Measurements from ENCODE around the gene STRIP1.

Gene STRIP1

GRCh38 chr1:110006516-110006915 is 27.9 kb upstream of the STRIP1 start:
- DNase-seq (ENCODE audit: low spot score), result no peak
- TF ChIP-seq, protein P1, sequence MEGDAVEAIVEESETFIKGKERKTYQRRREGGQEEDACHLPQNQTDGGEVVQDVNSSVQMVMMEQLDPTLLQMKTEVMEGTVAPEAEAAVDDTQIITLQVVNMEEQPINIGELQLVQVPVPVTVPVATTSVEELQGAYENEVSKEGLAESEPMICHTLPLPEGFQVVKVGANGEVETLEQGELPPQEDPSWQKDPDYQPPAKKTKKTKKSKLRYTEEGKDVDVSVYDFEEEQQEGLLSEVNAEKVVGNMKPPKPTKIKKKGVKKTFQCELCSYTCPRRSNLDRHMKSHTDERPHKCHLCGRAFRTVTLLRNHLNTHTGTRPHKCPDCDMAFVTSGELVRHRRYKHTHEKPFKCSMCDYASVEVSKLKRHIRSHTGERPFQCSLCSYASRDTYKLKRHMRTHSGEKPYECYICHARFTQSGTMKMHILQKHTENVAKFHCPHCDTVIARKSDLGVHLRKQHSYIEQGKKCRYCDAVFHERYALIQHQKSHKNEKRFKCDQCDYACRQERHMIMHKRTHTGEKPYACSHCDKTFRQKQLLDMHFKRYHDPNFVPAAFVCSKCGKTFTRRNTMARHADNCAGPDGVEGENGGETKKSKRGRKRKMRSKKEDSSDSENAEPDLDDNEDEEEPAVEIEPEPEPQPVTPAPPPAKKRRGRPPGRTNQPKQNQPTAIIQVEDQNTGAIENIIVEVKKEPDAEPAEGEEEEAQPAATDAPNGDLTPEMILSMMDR (IDR thresholded peaks at IDR 0.05; ENCODE audit: extremely low read depth, insufficient read depth, missing control alignments), result no peak
- in situ Hi-C loops (cut with MboI; ENCODE audit: low pct_unique_long_range_greater_than_20kb, low sequenced_read_pairs, unreplicated experiment), result no loop called here

DNA sequence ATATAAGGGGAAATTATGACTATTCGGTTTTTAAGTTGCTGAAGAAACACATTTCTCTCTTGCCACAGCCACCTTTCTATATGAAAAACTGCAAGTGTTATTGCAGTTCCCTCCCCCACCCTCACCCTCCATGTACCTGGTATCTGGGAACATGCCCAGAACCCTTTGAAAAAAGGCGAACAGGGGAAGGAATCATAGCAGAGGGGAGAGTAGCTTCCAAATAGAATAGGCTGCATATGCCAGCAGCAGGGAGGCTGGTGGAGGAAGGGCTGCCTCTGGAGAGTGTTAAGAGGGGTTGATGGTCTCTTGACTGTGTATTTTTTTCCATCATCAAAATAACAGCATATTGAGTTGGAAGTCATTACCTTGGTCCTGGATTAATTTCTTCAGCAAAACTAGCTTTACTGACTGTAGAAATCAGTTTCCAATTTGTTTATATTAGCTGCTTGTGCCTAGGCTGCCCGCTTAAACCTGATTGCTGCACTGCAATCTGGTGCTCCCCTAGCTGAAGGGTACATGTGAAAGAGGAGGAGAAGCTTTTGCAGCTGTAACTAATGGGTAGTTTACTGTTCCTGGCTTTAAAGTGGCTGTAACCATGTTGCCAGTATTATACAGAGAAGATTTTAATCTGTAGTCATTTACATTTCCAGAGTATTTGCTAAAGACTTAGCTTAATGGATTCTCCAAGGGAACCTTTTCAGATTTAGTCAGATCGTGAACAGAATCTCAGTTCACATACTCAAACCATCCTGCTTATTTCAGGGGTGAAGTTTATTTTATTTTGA is 27.2 kb upstream of the STRIP1 start:
- in situ Hi-C loops (cut with MboI; ENCODE audit: low pct_unique_long_range_greater_than_20kb, low sequenced_read_pairs, unreplicated experiment), result no loop called here
- DNase-seq (ENCODE audit: low spot score), result no peak
- TF ChIP-seq, protein P1 (IDR thresholded peaks at IDR 0.05; ENCODE audit: extremely low read depth, insufficient read depth, missing control alignments), result no peak

- TF ChIP-seq, protein P1 (IDR thresholded peaks at IDR 0.05; ENCODE audit: extremely low read depth, insufficient read depth, missing control alignments), result no peak
- DNase-seq (ENCODE audit: low spot score), result no peak
- in situ Hi-C loops (cut with MboI; ENCODE audit: low pct_unique_long_range_greater_than_20kb, low sequenced_read_pairs, unreplicated experiment), result no loop called here
Measured at GRCh38 chr1:110008971-110009565, 25.4 kb upstream of the STRIP1 start.

DNA sequence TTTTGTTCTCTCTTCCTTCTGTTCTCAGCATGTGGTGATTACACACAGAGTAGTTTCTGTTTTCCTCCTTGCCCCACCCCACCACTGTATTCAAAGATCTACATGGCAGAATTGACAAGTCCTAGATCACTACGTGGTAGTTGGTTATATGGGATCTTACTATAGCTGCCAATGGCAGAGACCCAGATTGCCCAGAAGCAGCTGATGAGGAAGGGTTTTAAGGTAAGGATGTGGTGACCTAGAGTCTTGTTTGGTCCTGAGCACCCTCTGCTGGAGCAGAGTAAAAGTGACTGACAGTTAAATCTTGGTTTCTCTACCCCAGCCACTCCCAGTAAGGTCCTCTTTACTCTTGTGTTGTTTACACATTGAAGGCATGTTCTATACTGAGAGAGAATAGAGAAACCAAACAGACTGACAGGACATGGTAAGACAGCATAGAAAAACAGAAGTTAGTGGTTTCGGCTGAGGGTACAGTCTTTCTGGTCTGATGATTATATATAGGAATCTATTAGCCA is 22.8 kb upstream of the STRIP1 start:
- TF ChIP-seq, protein P1 (IDR thresholded peaks at IDR 0.05; ENCODE audit: extremely low read depth, insufficient read depth, missing control alignments), result peak; percentile 62
- in situ Hi-C loops (cut with MboI; ENCODE audit: low pct_unique_long_range_greater_than_20kb, low sequenced_read_pairs, unreplicated experiment), result no loop called here
- peak; percentile 77 for DNase-seq (ENCODE audit: low spot score)

- in situ Hi-C loops (cut with MboI; ENCODE audit: low pct_unique_long_range_greater_than_20kb, low sequenced_read_pairs, unreplicated experiment), result no loop called here
- peak; percentile 38 for DNase-seq (ENCODE audit: low spot score)
- TF ChIP-seq, protein P1 (IDR thresholded peaks at IDR 0.05; ENCODE audit: extremely low read depth, insufficient read depth, missing control alignments), result no peak
Measured at GRCh38 chr1:110012100-110012780, 22.2 kb upstream of the STRIP1 start.

GRCh38 chr1:110017792-110018191 is 16.6 kb upstream of the STRIP1 start:
- in situ Hi-C loops (cut with MboI; ENCODE audit: low pct_unique_long_range_greater_than_20kb, low sequenced_read_pairs, unreplicated experiment), result no loop called here
- no peak for DNase-seq (ENCODE audit: low spot score)
- TF ChIP-seq, protein P1 (IDR thresholded peaks at IDR 0.05; ENCODE audit: extremely low read depth, insufficient read depth, missing control alignments), result no peak

Measured in GM13977 (cell line).